Thoracic aorta (tissue), 2 donors: Measurements from ENCODE around the gene TBC1D19. TPM values are rescaled to one million over a fixed set of nuclear protein-coding genes. Genes with fewer than 3 reads are reported as not detected.

Experiments
- ATAC-seq: fragments of 150-250 bp; one replicate; pipeline ENCODE4 v1.8.0; 2017; ENCODE audit warnings: low read depth; ENCODE audit not compliant: insufficient number of reproducible peaks, low FRiP score
- DNase-seq: peaks from one replicate; pipeline ENCODE4 v3.0.0-alpha.2; 2020; ENCODE audit warnings: low spot score
- H3K27ac ChIP-seq, 2 donors: fragments of 200-600 bp; sonication (generic); 1 replicate in 1 of 2; 2 replicates in 1 of 2; pipeline ENCODE4 v1.5.1; 2016; ENCODE audit warnings: mild to moderate bottlenecking in 2 of 2, moderate library complexity in 2 of 2
- H3K27me3 ChIP-seq: fragments of 200-600 bp; sonication (generic); replicated peaks from 2 replicates; pipeline ENCODE4 v1.6.0; 2016; ENCODE audit warnings: mild to moderate bottlenecking; ENCODE audit not compliant: insufficient read depth
- H3K36me3 ChIP-seq: fragments of 200-600 bp; sonication (generic); one replicate; pipeline ENCODE4 v1.5.1; 2016
- H3K4me1 ChIP-seq, 2 donors: fragments of 200-600 bp; sonication (generic); 1 replicate in 1 of 2; 2 replicates in 1 of 2; pipeline versions ENCODE4 v1.5.1 to v1.6.0; 2016; ENCODE audit warnings: low read depth in 2 of 2, mild to moderate bottlenecking in 1 of 2; ENCODE audit not compliant: control insufficient read depth in 1 of 2
- H3K4me3 ChIP-seq: fragments of 200-600 bp; sonication (generic); 2 replicates; pipeline ENCODE4 v1.5.1; 2016; ENCODE audit warnings: mild to moderate bottlenecking
- H3K9me3 ChIP-seq: fragments of 200-600 bp; sonication (generic); 2 replicates; pipeline ENCODE4 v1.5.1; 2016
- CTCF ChIP-seq: fragments of 200-600 bp; sonication (generic); IDR thresholded peaks from one replicate; pipeline ENCODE4 v1.5.1; 2019; ENCODE audit warnings: antibody characterized with exemption
- total RNA-seq, 2 donors: library from RNA; depleted of rRNA; stranded (reverse); fragments of >200 nt; gene quantifications; one replicate each; pipeline versions ENCODE4 v1.1.0 to v1.2.3, GENCODE V29; 2016

TBC1D19 gene
- total RNA-seq, 2 donors from 2014 or later, result 9.1 to 19.4 TPM

GRCh38 chr4:26596843-26597242, 13.0 kb downstream of the TBC1D19 start:
- DNase-seq, result no peak
- ATAC-seq, result no peak
- Histone ChIP-seq H3K4me3 (no peak overlapping the region), H3K4me1 (no peaks in the 10 kb centered on the region), H3K9me3 (no peaks in the 10 kb centered on the region), H3K27me3 (no peaks in the 10 kb centered on the region), H3K36me3 (no peaks in the 10 kb centered on the region), H3K27ac (no peak overlapping the region)
- TF ChIP-seq CTCF, result no peak

- ATAC-seq, result no peak
- Histone ChIP-seq H3K4me1 (no peaks in the 10 kb centered on the region), H3K4me3 (no peak overlapping the region), H3K36me3 (no peaks in the 10 kb centered on the region), H3K27ac (no peak overlapping the region), H3K9me3 (no peaks in the 10 kb centered on the region), H3K27me3 (no peaks in the 10 kb centered on the region)
- TF ChIP-seq CTCF, result no peak
- DNase-seq, result no peak
These were observed 17.3 kb downstream of the TBC1D19 start for GRCh38 chr4:26601204-26601603.

GRCh38 chr4:26607776-26608175, 23.9 kb downstream of the TBC1D19 start:
- Histone ChIP-seq H3K36me3 (no peaks in the 10 kb centered on the region), H3K4me1 (peaks cover 0 to 7% of the 10 kb centered on the region in 2 donors), H3K27me3 (no peaks in the 10 kb centered on the region), H3K27ac (no peak overlapping the region), H3K4me3 (no peak overlapping the region), H3K9me3 (no peaks in the 10 kb centered on the region)
- DNase-seq (no peak), ATAC-seq (no peak)
- no peak for TF ChIP-seq CTCF

- no peaks in the 10 kb centered on the region for H3K36me3 ChIP-seq
- H3K9me3 ChIP-seq, result no peaks in the 10 kb centered on the region
- no peaks in the 10 kb centered on the region for H3K27me3 ChIP-seq
- H3K4me3 ChIP-seq, result no peak overlapping the region
- ATAC-seq, result no peak
- no peak for DNase-seq
- peaks cover 6 to 13% of the 10 kb centered on the region in 2 donors for H3K4me1 ChIP-seq
- TF ChIP-seq CTCF, result no peak
- no peak overlapping the region for H3K27ac ChIP-seq
These were observed 25.5 kb downstream of the TBC1D19 start for GRCh38 chr4:26609391-26609790.

GRCh38 chr4:26609868-26610267, 26.0 kb downstream of the TBC1D19 start:
- ATAC-seq, result no peak
- Histone ChIP-seq H3K4me1 (peaks cover 6 to 13% of the 10 kb centered on the region in 2 donors), H3K36me3 (no peaks in the 10 kb centered on the region), H3K27me3 (no peaks in the 10 kb centered on the region), H3K27ac (no peak overlapping the region), H3K4me3 (no peak overlapping the region), H3K9me3 (no peaks in the 10 kb centered on the region)
- DNase-seq, result no peak
- no peak for TF ChIP-seq CTCF
